GM12878 (cell line): ENCODE measurements around the gene HCN1. TPM values are rescaled to one million over a fixed set of nuclear protein-coding genes. Genes with fewer than 3 reads are reported as not detected.

Source experiments
- ATAC-seq: fragments of 200-7000 bp; cut with Tn5 transposase; 3 replicates; pipeline ENCODE4 v1.9.1; 2020; ENCODE audit warnings: mild to moderate bottlenecking, moderate library complexity
- BruUV-seq: library from RNA; stranded (reverse); fragments of 400-500 nt; replicated peaks from 2 replicates; lab custom pipeline; 2021; lab: Mats Ljungman, UMichigan
- CTCF ChIA-PET: fragments of 300-600 bp; sonication (Branson Sonifier 250); formaldehyde crosslinking; extraction: SDS; loops from one replicate; lab custom pipeline; 2021; ENCODE audit warnings: inconsistent platforms; lab: Yijun Ruan, JAX
- POLR2A ChIA-PET: fragments of 350-600 bp; formaldehyde crosslinking; extraction: SDS; loops from one replicate; lab custom pipeline; 2021; ENCODE audit warnings: inconsistent platforms; lab: Charles Lee
- RAD21 ChIA-PET: fragments of 300-600 bp; sonication (Branson Sonifier 250); formaldehyde crosslinking; loops from one replicate; lab custom pipeline; 2023; ENCODE audit warnings: antibody characterized with exemption; ENCODE audit not compliant: unreplicated experiment; lab: Charles Lee
- SMC1A ChIA-PET: fragments of 300-600 bp; sonication (Branson Sonifier 250); formaldehyde crosslinking; loops from one replicate; lab custom pipeline; 2023; ENCODE audit not compliant: unreplicated experiment, uncharacterized antibody; lab: Charles Lee
- DNase-seq: peaks from one replicate; pipeline ENCODE4 v3.0.0-alpha.2; 2011; ENCODE audit warnings: low read depth, low spot score
- FAIRE-seq: peaks from 3 replicates; lab custom pipeline; 2011; peaks lifted over from hg19 to GRCh38; lab: Jason Lieb, UNC
- H2AFZ ChIP-seq: 2 replicates; pipeline ENCODE4 v1.6.0; 2011; ENCODE audit warnings: low read depth, low read length, control low read depth; ENCODE audit not compliant: control insufficient read depth
- H3K27ac ChIP-seq: 2 replicates; pipeline ENCODE4 v1.5.1; 2011; ENCODE audit warnings: control low read depth; ENCODE audit not compliant: control insufficient read depth, insufficient read depth
- H3K27me3 ChIP-seq, 2 experiments: replicated peaks in 1 of 2; 2 replicates each; pipeline versions ENCODE4 v1.6.0 to v1.6.1; 2011; ENCODE audit warnings: low read length in 1 of 2; ENCODE audit not compliant: control insufficient read depth in 2 of 2, insufficient read depth in 2 of 2
- H3K36me3 ChIP-seq, 2 experiments: 2 replicates each; pipeline ENCODE4 v1.5.1; 2011; ENCODE audit warnings: low read length in 1 of 2; ENCODE audit not compliant: control insufficient read depth in 2 of 2, insufficient read depth in 2 of 2
- H3K4me1 ChIP-seq: 2 replicates; pipeline ENCODE4 v1.6.1; 2011; ENCODE audit warnings: mild to moderate bottlenecking, low read length, moderate library complexity, mixed read lengths; ENCODE audit not compliant: control insufficient read depth, insufficient read depth
- H3K4me2 ChIP-seq: 2 replicates; pipeline ENCODE4 v1.6.0; 2011; ENCODE audit warnings: control low read depth; ENCODE audit not compliant: control insufficient read depth, insufficient read depth
- H3K4me3 ChIP-seq: fragments of 200-600 bp; sonication (generic); 2 replicates; pipeline ENCODE4 v1.5.1; 2016
- H3K79me2 ChIP-seq: 2 replicates; pipeline ENCODE4 v1.6.0; 2011; ENCODE audit warnings: low read length; ENCODE audit not compliant: control insufficient read depth, insufficient read depth
- H3K9ac ChIP-seq: 2 replicates; pipeline ENCODE4 v1.8.0; 2011; ENCODE audit warnings: low read length, control low read depth, mixed read lengths; ENCODE audit not compliant: control insufficient read depth, insufficient read depth
- H3K9me3 ChIP-seq: replicated peaks from 3 replicates; pipeline ENCODE4 v1.5.1; 2011; ENCODE audit warnings: mild to moderate bottlenecking, low read length; ENCODE audit not compliant: control insufficient read depth, insufficient read depth
- H4K20me1 ChIP-seq: 2 replicates; pipeline ENCODE4 v1.6.0; 2011; ENCODE audit not compliant: control insufficient read depth, insufficient read depth
- CHD1 ChIP-seq: IDR thresholded peaks from 2 replicates; pipeline ENCODE4 v1.6.1; 2012; ENCODE audit warnings: low read depth, low read length, improper control_type of control experiment
- EED ChIP-seq: sonication (generic); IDR thresholded peaks from 2 replicates; pipeline ENCODE4 v1.6.1; 2016; ENCODE audit warnings: antibody characterized with exemption, low read depth
- FOXK2 ChIP-seq: fragments of 450-650 bp; IDR thresholded peaks from 2 replicates; pipeline ENCODE4 v1.6.1; 2017; ENCODE audit warnings: mild to moderate bottlenecking, moderate library complexity
- IKZF2 ChIP-seq, 2 experiments: fragments of 450-650 bp; IDR thresholded peaks; 2 replicates each; pipeline ENCODE4 v1.6.1; 2017; ENCODE audit warnings: mild to moderate bottlenecking in 2 of 2, moderate library complexity in 2 of 2
- NR2F1 ChIP-seq: fragments of 450-650 bp; conservative IDR thresholded peaks from 2 replicates; pipeline ENCODE4 v1.6.1; 2017; ENCODE audit warnings: mild to moderate bottlenecking
- RBBP5 ChIP-seq: fragments of 200-600 bp; sonication (generic); conservative IDR thresholded peaks from 2 replicates; pipeline ENCODE4 v1.6.1; 2016
- REST ChIP-seq: IDR thresholded peaks from 2 replicates; pipeline ENCODE4 v1.6.1; 2012; ENCODE audit warnings: mild to moderate bottlenecking, low read depth, low read length
- SMC3 ChIP-seq: IDR thresholded peaks from 2 replicates; pipeline ENCODE4 v1.6.1; 2011; ENCODE audit warnings: low read length, improper control_type of control experiment, borderline replicate concordance
- SPI1 ChIP-seq: IDR thresholded peaks from 2 replicates; pipeline ENCODE4 v1.6.1; 2011; ENCODE audit warnings: low read depth, mild to moderate bottlenecking, low read length, moderate library complexity, borderline replicate concordance; ENCODE audit not compliant: insufficient read depth
- USF2 ChIP-seq: IDR thresholded peaks from 2 replicates; pipeline ENCODE4 v1.6.1; 2011; ENCODE audit warnings: low read depth, low read length, improper control_type of control experiment, borderline replicate concordance
- ZBED1 ChIP-seq: IDR thresholded peaks from 2 replicates; pipeline ENCODE4 v1.6.1; 2016; ENCODE audit warnings: borderline replicate concordance
- ZNF384 ChIP-seq: IDR thresholded peaks from 2 replicates; pipeline ENCODE4 v1.6.1; 2012; ENCODE audit warnings: low read depth, mild to moderate bottlenecking, low read length, improper control_type of control experiment, borderline replicate concordance
- WGBS: methylation state at CpG from one replicate; pipeline ENCODE4 v1.1.6; 2016; ENCODE audit warnings: low lambda C conversion rate; ENCODE audit not compliant: insufficient replicate concordance, insufficient coverage; ENCODE audit errors: missing lambda C conversion rate; 5-methylcytosine and 5-hydroxymethylcytosine counted together
- in situ Hi-C: fragments of 300-500 bp; cut with MboI; formaldehyde crosslinking; loops from 9 replicates; pipeline ENCODE4 v1.14.3; 2018; ENCODE audit warnings: mixed read lengths
- intact Hi-C: fragments of 100-400 bp; cut with micrococcal nuclease; formaldehyde crosslinking; loops from one replicate; pipeline ENCODE4 v1.14.2; 2022; ENCODE audit not compliant: unreplicated experiment
- polyA plus RNA-seq, 11 experiments: library from polyadenylated mRNA; depleted of rRNA in 4 of 11; unstranded in 6 of 11; stranded (reverse) in 5 of 11; fragments of >200 nt; fragmentation: Nextera tagmentation in 4 of 11; fragmentation: Illumina TruSeq in 1 of 11; extraction: Ambion mirVana in 4 of 11; extraction: Trizol in 1 of 11; gene quantifications; 1 replicate in 1 of 11; 2 replicates in 10 of 11; pipeline versions ENCODE4 v1.2.1 to v1.2.3, GENCODE V29; 2011 to 2016; ENCODE audit warnings: inconsistent platforms in 2 of 11, missing spikeins in 2 of 11, low read depth in 1 of 11
- total RNA-seq, 4 experiments: library from RNA; depleted of rRNA in 3 of 4; stranded (reverse); fragments of >200 nt in 3 of 4; fragmentation: Illumina TruSeq in 1 of 4; extraction: Trizol in 1 of 4; gene quantifications; 2 replicates each; pipeline versions ENCODE4 v1.2.1 to v1.2.3, GENCODE V29; 2013 to 2021

Gene HCN1
- total and polyA plus RNA-seq, 10 of the 15 experiments (the other 5 are each of a cell fraction or from before 2014, with no cell fraction given) = not detected

- Histone ChIP-seq H2AFZ (no peak overlapping the region), H3K79me2 (no peaks in the 10 kb centered on the region), H4K20me1 (no peaks in the 10 kb centered on the region), H3K36me3 (no peaks in the 10 kb centered on the region), H3K9ac (no peak overlapping the region), H3K4me3 (no peak overlapping the region), H3K4me1 (no peaks in the 10 kb centered on the region), H3K27ac (no peak overlapping the region), H3K27me3 (no peaks in the 10 kb centered on the region), H3K4me2 (no peak overlapping the region), H3K9me3 (no peaks in the 10 kb centered on the region)
- no peak for FAIRE-seq
- WGBS = 22% methylated on average over 2 of the region's 2 CpGs
- SMC1A ChIA-PET = interaction anchor here (0.9 kb wide), 1 partner anchor 10 kb away, joined by 3 read pairs; no protein-coding TSS in a partner anchor
- POLR2A ChIA-PET = no interaction called here
- in situ Hi-C loops (no loop called here), intact Hi-C loops (no loop called here)
- no peak for DNase-seq
- BruUV-seq = no TSS peak
- TF ChIP-seq REST (no peak), EED (no peak), SMC3 (no peak), ZBED1 (no peak), USF2 (no peak), CHD1 (no peak), SPI1 (no peak), NR2F1 (no peak), RBBP5 (no peak), FOXK2 (no peak), ZNF384 (no peak), IKZF2 (IDR thresholded peaks at IDR 0.05) (no peak)
- RAD21 ChIA-PET = no interaction called here
- CTCF ChIA-PET = no interaction called here
- no peak for ATAC-seq
Observed at GRCh38 chr5:45414620-45415573, 281.3 kb downstream of the HCN1 start.
